Osteocyte (in vitro differentiated cells): ENCODE results near the gene OAS1. TPM values are rescaled to one million over a fixed set of nuclear protein-coding genes. Genes with fewer than 3 reads are reported as not detected.
A peak's percentile ranks its signal among the peaks of the same experiment; 100 is the strongest.
"Not testable (repeated sequence)": the region's sequence is repeated elsewhere in the genome, so short reads cannot be mapped to it uniquely, and the experiment has no call there.

Experiments
- DNase-seq: peaks from one replicate; pipeline ENCODE4 v3.0.0; 2021; ENCODE audit warnings: mixed read lengths; ENCODE audit not compliant: unreplicated experiment; ENCODE audit errors: extremely low spot score
- H3K27ac Mint-ChIP-seq: one replicate; pipeline ENCODE4 v1.8.0; 2021; ENCODE audit warnings: mild to moderate bottlenecking, mixed read lengths; ENCODE audit not compliant: unreplicated experiment
- H3K27me3 Mint-ChIP-seq: one replicate; pipeline ENCODE4 v1.8.0; 2021; ENCODE audit warnings: mixed read lengths; ENCODE audit not compliant: unreplicated experiment
- H3K36me3 Mint-ChIP-seq: one replicate; pipeline ENCODE4 v1.8.0; 2021; ENCODE audit warnings: mixed read lengths; ENCODE audit not compliant: unreplicated experiment
- H3K4me1 Mint-ChIP-seq: one replicate; pipeline ENCODE4 v1.8.0; 2021; ENCODE audit warnings: mixed read lengths; ENCODE audit not compliant: unreplicated experiment
- H3K4me3 Mint-ChIP-seq: one replicate; pipeline ENCODE4 v1.8.0; 2021; ENCODE audit warnings: mild to moderate bottlenecking, moderate library complexity, mixed read lengths; ENCODE audit not compliant: unreplicated experiment
- H3K9me3 Mint-ChIP-seq: one replicate; pipeline ENCODE4 v1.8.0; 2021; ENCODE audit warnings: mixed read lengths; ENCODE audit not compliant: unreplicated experiment
- CTCF ChIP-seq: fragments of 200-600 bp; sonication (generic); IDR thresholded peaks from 2 replicates; pipeline ENCODE4 v1.5.0; 2021; ENCODE audit warnings: antibody characterized with exemption, mild to moderate bottlenecking, moderate library complexity
- total RNA-seq: library from RNA; stranded (reverse); gene quantifications from 2 replicates; pipeline ENCODE4 v1.2.1, GENCODE V29; 2021

OAS1 gene
- total RNA-seq, 1 donor from 2014 or later = 0.48 TPM

DNA sequence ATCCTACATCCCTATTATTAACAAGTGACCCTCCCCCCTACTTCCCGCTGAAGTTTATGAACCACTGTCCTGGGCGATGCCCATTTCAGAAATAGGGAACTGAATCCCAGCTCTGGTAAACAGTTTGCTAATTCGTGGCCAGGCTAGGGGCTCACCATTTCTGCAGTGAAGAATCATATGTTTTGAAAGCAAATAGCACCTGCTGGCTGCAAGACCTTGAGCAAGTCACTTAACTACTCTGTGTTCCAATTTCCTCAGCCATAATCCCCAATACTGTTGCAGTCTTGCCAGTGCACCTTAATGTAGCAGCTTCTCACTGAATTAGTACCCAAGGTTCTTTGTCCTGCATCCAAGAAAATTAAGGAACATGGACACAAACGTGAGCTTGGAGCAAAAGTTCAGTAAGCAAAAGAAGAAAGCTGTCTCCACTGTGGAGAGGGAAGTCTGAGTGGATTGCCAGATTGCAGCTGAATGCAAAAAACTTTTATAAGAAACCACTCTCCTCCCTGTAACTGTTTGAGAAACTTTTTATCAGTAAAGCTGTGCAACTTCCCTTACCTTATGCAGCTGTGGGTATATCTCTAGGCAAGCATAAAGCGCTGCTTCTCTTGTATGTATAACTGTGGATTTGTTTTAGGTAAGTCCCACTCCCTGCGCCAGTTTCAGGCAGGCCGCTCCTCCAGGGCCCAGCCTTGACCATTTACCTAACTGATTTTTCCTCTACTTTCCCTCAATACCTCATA is 824 bp downstream of the OAS1 start:
- peaks cover 7% of the 10 kb centered on the region for H3K9me3 Mint-ChIP-seq
- DNase-seq = peak; percentile 51
- TF ChIP-seq CTCF = no peak
- H3K4me1 Mint-ChIP-seq = peaks cover 21% of the 10 kb centered on the region
- no peak overlapping the region for H3K4me3 Mint-ChIP-seq
- no peak overlapping the region for H3K27ac Mint-ChIP-seq
- H3K27me3 Mint-ChIP-seq = peaks cover 2% of the 10 kb centered on the region
- H3K36me3 Mint-ChIP-seq = no peaks in the 10 kb centered on the region

GRCh38 chr12:112908548-112908947 is 1.8 kb downstream of the OAS1 start:
- Mint-ChIP-seq H3K4me1 (peaks cover 20% of the 10 kb centered on the region), H3K36me3 (no peaks in the 10 kb centered on the region), H3K27ac (no peak overlapping the region), H3K4me3 (no peak overlapping the region), H3K27me3 (peaks cover 2% of the 10 kb centered on the region), H3K9me3 (peaks cover 17% of the 10 kb centered on the region)
- peak; percentile 65 for DNase-seq
- TF ChIP-seq CTCF = no peak

DNA sequence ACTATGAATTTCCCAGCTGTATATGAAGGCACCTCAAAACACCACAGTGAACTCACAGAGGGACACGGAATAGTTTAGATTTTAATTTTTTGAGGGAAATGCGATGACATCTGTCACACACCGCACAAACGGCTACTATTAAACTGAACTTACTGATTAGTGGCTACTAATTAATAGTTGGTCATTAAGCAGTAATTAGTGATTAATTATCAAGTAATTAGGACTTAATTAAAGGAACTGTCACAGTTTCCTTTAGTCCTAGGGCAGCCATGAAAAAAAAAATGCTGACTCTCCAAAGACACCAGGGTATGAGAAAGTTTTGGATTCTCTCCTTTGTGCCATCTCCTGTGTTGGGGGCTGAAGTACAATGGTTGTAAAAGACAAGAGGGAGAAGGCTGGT is 2.9 kb downstream of the OAS1 start:
- Mint-ChIP-seq H3K27me3 (peaks cover 2% of the 10 kb centered on the region), H3K9me3 (peaks cover 21% of the 10 kb centered on the region), H3K27ac (no peak overlapping the region), H3K4me3 (no peak overlapping the region), H3K36me3 (no peaks in the 10 kb centered on the region), H3K4me1 (peaks cover 12% of the 10 kb centered on the region)
- TF ChIP-seq CTCF = no peak
- no peak for DNase-seq

- Mint-ChIP-seq H3K4me3 (no peak overlapping the region), H3K27me3 (peaks cover 2% of the 10 kb centered on the region), H3K36me3 (no peaks in the 10 kb centered on the region), H3K9me3 (peaks cover 35% of the 10 kb centered on the region), H3K27ac (no peak overlapping the region), H3K4me1 (no peaks in the 10 kb centered on the region)
- no peak for DNase-seq
- TF ChIP-seq CTCF = no peak
Observed at GRCh38 chr12:112913038-112913688, 6.4 kb downstream of the OAS1 start.

DNA sequence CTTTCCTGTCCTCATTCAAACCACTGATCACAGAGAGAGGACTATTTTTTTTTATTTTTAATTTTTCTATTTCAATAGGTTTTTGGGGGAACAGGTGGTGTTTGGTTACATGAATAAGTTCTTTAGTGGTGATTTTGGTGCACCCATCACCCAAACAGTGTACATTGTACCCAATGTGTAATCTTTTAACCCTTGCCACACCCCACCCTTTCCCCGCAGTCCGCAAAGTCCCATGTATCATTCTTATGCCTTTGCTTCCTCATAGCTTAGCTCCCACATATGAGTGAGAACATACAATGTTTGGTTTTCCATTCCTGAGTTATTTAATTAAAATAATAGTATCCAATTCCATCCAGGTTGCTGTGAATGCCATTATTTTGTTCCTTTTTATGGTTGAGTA is 7.1 kb downstream of the OAS1 start:
- not testable (repeated sequence) for H3K36me3 Mint-ChIP-seq, H3K4me3 Mint-ChIP-seq, H3K27me3 Mint-ChIP-seq, DNase-seq, H3K4me1 Mint-ChIP-seq, H3K27ac Mint-ChIP-seq
- H3K9me3 Mint-ChIP-seq = peaks cover 36% of the 10 kb centered on the region
